Measurements from ENCODE around the gene SLTM.
"Not testable (repeated sequence)": the region's sequence is repeated elsewhere in the genome, so short reads cannot be mapped to it uniquely, and the experiment has no call there.

Gene SLTM

GRCh38 chr15:58864602-58865424, 68.7 kb downstream of the SLTM start:
- Histone ChIP-seq H3K4me3 (ENCODE audit: low read length) (no peak overlapping the region), H2AFZ (ENCODE audit: low read length) (no peak overlapping the region), H3K9ac (ENCODE audit: low read length) (no peak overlapping the region)

GRCh38 chr15:58862326-58862725, 71.2 kb downstream of the SLTM start:
- H4K20me1 ChIP-seq (ENCODE audit: insufficient read depth, low read length): no peaks in the 10 kb centered on the region
- TF ChIP-seq EZH2 (optimal IDR thresholded peaks at IDR 0.05; ENCODE audit: low read depth, low read length): no peak
- TF ChIP-seq CTCF (IDR thresholded peaks at IDR 0.05; ENCODE audit: low read length): no peak
- TF ChIP-seq EZH2phosphoT487 (IDR thresholded peaks at IDR 0.05; ENCODE audit: low read length): no peak

More at GRCh38 chr15:58864602-58865424, 68.7 kb downstream of the SLTM start:
- Histone ChIP-seq H3K4me1 (ENCODE audit: low read length) (no peaks in the 10 kb centered on the region), H3K9me3 (replicated peaks; ENCODE audit: insufficient read depth, low read length) (no peaks in the 10 kb centered on the region), H3F3A (ENCODE audit: insufficient read depth, low read length) (no peaks in the 10 kb centered on the region), H3K4me2 (ENCODE audit: low read depth, low read length) (no peak overlapping the region), H3K36me3 (replicated peaks; ENCODE audit: insufficient read depth, low read length) (no peaks in the 10 kb centered on the region), H3K27me3 (replicated peaks; ENCODE audit: insufficient read depth, low read length) (no peaks in the 10 kb centered on the region), H3K27ac (ENCODE audit: low read length) (no peak overlapping the region), H3K79me2 (ENCODE audit: low read length) (no peaks in the 10 kb centered on the region), H3K9me2 (replicated peaks; ENCODE audit: insufficient read depth, low read length) (no peaks in the 10 kb centered on the region), H4K20me1 (ENCODE audit: insufficient read depth, low read length) (no peaks in the 10 kb centered on the region)
- no peak for DNase-seq
- TF ChIP-seq EZH2 (optimal IDR thresholded peaks at IDR 0.05; ENCODE audit: low read depth, low read length) (no peak), EZH2phosphoT487 (IDR thresholded peaks at IDR 0.05; ENCODE audit: low read length) (no peak), CTCF (IDR thresholded peaks at IDR 0.05; ENCODE audit: low read length) (no peak)

GRCh38 chr15:58856621-58857020, 76.9 kb downstream of the SLTM start:
- not testable (repeated sequence) for H3K79me2 ChIP-seq (ENCODE audit: low read length); H3K36me3 ChIP-seq (replicated peaks; ENCODE audit: insufficient read depth, low read length); H3K4me3 ChIP-seq (ENCODE audit: low read length); DNase-seq; H3K9me3 ChIP-seq (replicated peaks; ENCODE audit: insufficient read depth, low read length); H3K9ac ChIP-seq (ENCODE audit: low read length); H3K9me2 ChIP-seq (replicated peaks; ENCODE audit: insufficient read depth, low read length); H4K20me1 ChIP-seq (ENCODE audit: insufficient read depth, low read length); H3K4me2 ChIP-seq (ENCODE audit: low read depth, low read length); H3K4me1 ChIP-seq (ENCODE audit: low read length); H3K27me3 ChIP-seq (replicated peaks; ENCODE audit: insufficient read depth, low read length); H3K27ac ChIP-seq (ENCODE audit: low read length); H2AFZ ChIP-seq (ENCODE audit: low read length); H3F3A ChIP-seq (ENCODE audit: insufficient read depth, low read length)

More at GRCh38 chr15:58862326-58862725, 71.2 kb downstream of the SLTM start:
- Histone ChIP-seq H3K27ac (ENCODE audit: low read length) (no peak overlapping the region), H2AFZ (ENCODE audit: low read length) (no peak overlapping the region), H3K9ac (ENCODE audit: low read length) (no peak overlapping the region), H3K4me2 (ENCODE audit: low read depth, low read length) (no peak overlapping the region), H3K4me1 (ENCODE audit: low read length) (no peaks in the 10 kb centered on the region), H3K9me2 (replicated peaks; ENCODE audit: insufficient read depth, low read length) (no peaks in the 10 kb centered on the region), H3K79me2 (ENCODE audit: low read length) (no peaks in the 10 kb centered on the region), H3F3A (ENCODE audit: insufficient read depth, low read length) (no peaks in the 10 kb centered on the region), H3K36me3 (replicated peaks; ENCODE audit: insufficient read depth, low read length) (no peaks in the 10 kb centered on the region), H3K9me3 (replicated peaks; ENCODE audit: insufficient read depth, low read length) (no peaks in the 10 kb centered on the region), H3K27me3 (replicated peaks; ENCODE audit: insufficient read depth, low read length) (no peaks in the 10 kb centered on the region), H3K4me3 (ENCODE audit: low read length) (no peak overlapping the region)
- DNase-seq: no peak

- no peak overlapping the region for H3K4me2 ChIP-seq (ENCODE audit: low read depth, low read length)
- no peaks in the 10 kb centered on the region for H3F3A ChIP-seq (ENCODE audit: insufficient read depth, low read length)
- no peaks in the 10 kb centered on the region for H3K79me2 ChIP-seq (ENCODE audit: low read length)
- no peak overlapping the region for H3K27ac ChIP-seq (ENCODE audit: low read length)
- no peaks in the 10 kb centered on the region for H4K20me1 ChIP-seq (ENCODE audit: insufficient read depth, low read length)
- no peak overlapping the region for H3K9ac ChIP-seq (ENCODE audit: low read length)
- no peak overlapping the region for H2AFZ ChIP-seq (ENCODE audit: low read length)
- no peaks in the 10 kb centered on the region for H3K9me2 ChIP-seq (replicated peaks; ENCODE audit: insufficient read depth, low read length)
- no peaks in the 10 kb centered on the region for H3K9me3 ChIP-seq (replicated peaks; ENCODE audit: insufficient read depth, low read length)
- H3K4me1 ChIP-seq (ENCODE audit: low read length): no peaks in the 10 kb centered on the region
- TF ChIP-seq CTCF (IDR thresholded peaks at IDR 0.05; ENCODE audit: low read length): no peak
- no peak for TF ChIP-seq EZH2 (optimal IDR thresholded peaks at IDR 0.05; ENCODE audit: low read depth, low read length)
- no peak for TF ChIP-seq EZH2phosphoT487 (IDR thresholded peaks at IDR 0.05; ENCODE audit: low read length)
- no peaks in the 10 kb centered on the region for H3K36me3 ChIP-seq (replicated peaks; ENCODE audit: insufficient read depth, low read length)
- H3K27me3 ChIP-seq (replicated peaks; ENCODE audit: insufficient read depth, low read length): no peaks in the 10 kb centered on the region
- no peak overlapping the region for H3K4me3 ChIP-seq (ENCODE audit: low read length)
- no peak for DNase-seq
Observed at GRCh38 chr15:58856086-58856485, 77.4 kb downstream of the SLTM start.

Measured in MM.1S (cell line).